Choroid plexus epithelial cell (primary cell): ENCODE measurements around the gene MAN2A2.
A peak's percentile ranks its signal among the peaks of the same experiment; 100 is the strongest.

ENCODE experiments used
- DNase-seq: peaks from one replicate; pipeline ENCODE4 v3.0.0-alpha.2; 2010; ENCODE audit warnings: low read depth
- H3K4me3 ChIP-seq: 2 replicates; pipeline ENCODE4 v1.5.1; 2011; ENCODE audit warnings: low read depth, mild to moderate bottlenecking, control low read depth, low read length, moderate library complexity
- TF ChIP-seq, protein P1 (sequence below): conservative IDR thresholded peaks from 2 replicates; pipeline ENCODE4 v1.5.1; 2011; ENCODE audit warnings: low read depth, mild to moderate bottlenecking, control low read depth, inconsistent platforms, low read length, moderate library complexity

MAN2A2 gene

DNA sequence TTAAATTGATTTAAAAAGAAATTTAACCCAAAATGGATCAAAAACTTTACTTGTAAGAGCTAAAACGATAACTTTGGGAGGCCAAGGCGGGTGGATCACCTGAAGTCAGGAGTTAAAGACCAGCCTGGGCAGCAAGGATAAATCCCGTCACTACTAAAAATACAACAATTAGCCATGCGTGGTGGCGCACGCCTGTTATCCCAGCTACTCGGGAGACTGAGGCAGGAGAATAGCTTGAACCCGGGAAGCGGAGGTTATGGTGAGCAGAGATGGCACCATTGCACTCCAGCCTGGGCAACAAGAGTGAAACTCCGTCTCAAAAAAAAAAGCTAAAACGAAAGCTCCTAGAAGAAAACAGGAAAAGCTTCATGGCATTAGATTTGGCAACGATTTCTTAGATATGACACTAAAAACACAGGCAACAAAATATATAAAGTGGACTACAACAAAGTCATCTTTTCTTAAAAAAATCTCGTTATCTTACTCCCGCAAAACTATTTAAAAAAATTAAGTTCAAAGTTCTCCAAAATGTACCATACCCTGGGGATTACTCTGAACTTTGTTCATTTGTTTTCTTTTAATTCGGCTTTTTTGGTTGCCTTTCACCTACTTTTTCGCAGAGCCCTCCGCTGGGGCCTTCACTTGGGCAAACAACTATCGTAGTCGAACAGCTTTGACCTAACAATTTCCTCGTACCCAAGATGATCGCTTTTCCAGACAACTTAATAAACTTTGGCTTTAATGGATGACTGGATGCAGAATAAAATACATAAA, 26.3 kb downstream of the MAN2A2 start:
- no peak for DNase-seq
- TF ChIP-seq, protein P1, sequence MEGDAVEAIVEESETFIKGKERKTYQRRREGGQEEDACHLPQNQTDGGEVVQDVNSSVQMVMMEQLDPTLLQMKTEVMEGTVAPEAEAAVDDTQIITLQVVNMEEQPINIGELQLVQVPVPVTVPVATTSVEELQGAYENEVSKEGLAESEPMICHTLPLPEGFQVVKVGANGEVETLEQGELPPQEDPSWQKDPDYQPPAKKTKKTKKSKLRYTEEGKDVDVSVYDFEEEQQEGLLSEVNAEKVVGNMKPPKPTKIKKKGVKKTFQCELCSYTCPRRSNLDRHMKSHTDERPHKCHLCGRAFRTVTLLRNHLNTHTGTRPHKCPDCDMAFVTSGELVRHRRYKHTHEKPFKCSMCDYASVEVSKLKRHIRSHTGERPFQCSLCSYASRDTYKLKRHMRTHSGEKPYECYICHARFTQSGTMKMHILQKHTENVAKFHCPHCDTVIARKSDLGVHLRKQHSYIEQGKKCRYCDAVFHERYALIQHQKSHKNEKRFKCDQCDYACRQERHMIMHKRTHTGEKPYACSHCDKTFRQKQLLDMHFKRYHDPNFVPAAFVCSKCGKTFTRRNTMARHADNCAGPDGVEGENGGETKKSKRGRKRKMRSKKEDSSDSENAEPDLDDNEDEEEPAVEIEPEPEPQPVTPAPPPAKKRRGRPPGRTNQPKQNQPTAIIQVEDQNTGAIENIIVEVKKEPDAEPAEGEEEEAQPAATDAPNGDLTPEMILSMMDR = no peak
- peak overlapping the region; percentile 62 for H3K4me3 ChIP-seq

DNA sequence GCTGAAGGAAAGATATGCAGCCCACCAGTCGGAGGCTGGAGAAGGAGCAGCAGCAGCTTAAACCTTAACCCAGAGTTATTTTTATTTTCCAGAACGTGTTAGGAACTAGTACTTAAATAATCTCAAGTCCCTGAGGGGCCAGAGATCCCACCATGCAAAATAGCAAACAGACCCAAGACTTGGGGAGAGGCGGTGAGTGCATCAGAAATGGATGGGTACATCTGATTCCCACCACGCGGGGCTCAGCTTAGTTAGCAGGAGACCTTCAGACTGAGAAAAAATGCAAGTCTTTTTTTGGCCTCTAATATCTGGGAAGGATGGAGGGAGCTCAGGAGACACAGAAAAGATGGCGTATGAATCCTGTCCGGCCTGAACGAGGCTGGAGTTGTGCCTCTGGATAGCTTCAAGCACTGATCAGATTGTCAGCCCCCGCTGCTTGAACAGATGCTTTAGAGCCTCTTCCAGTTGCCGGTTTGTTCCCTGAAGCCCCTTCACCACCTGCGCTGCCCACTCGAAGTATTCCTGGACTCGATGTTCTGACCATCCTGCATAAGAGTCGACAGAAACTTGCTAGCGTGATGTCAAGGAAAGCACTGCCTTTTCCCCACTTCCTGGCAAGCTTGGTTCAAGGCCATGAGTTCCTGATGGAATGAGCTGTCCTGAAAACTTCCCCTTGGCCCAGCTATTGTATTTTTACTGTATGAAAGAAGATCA, 27.9 kb downstream of the MAN2A2 start:
- H3K4me3 ChIP-seq = peak overlapping the region; percentile 62
- TF ChIP-seq, protein P1 = no peak
- DNase-seq = no peak

DNA sequence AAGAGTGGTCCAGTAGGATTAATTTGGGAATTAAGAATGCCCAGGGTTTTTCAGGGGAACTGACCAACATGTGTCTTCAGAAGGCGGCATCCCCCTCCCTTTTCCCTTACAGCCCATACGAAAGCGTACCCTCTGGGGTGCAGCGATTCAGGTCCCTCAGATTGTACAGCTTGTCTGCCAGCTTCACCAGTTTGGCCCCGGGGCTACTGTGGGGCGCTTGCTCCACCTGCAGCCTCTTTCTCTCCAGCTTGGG, 28.4 kb downstream of the MAN2A2 start:
- TF ChIP-seq, protein P1 = no peak
- no peak for DNase-seq
- H3K4me3 ChIP-seq = peak overlapping the region; percentile 82

DNA sequence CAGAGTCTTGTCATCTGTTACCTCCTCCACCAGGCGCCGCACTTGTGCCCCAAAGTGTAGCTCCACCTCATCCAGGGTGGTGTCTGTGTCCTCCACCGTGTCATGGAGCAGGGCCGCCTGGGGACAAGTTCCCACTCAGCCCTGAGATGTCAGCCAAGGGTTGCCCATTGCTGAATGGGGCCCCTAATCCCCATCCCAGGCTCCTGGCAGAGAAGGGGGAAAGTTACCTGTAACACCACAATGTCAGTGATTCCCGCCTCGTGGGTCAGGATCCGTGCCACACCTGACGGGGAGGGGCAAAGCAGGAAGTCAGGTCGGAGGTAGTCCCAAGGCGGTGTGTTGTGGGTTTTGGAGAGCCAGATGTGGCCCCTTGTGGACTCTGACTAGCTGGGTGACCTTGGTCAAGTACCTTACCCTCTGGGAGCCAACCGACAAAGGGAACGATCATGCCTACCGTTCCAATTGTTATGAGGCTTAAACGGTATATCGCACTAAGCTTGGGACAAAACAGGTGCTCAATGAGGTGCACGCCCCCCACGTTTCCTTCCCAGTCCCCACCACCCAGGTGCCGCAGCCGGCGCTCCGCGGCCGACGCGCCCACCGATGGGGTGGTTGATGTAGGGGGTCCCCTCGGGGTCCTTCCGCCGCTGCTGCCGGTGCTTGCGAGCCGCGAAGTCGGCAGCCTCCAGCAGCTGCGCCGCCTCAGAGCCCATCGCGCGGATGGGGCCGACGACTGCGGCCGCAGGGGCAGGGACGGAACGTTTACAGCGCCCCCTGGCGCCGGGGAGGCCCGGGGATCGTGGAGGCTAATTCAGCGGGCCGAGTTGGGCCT, 28.9 kb downstream of the MAN2A2 start, which contains the start of gene HDDC3:
TSS of gene HDDC3 (minus strand) at position 722 of the 832 bp plus-strand sequence. CDS start at position 713, 9 bp downstream.
- DNase-seq = peak; percentile 84
- peak within 1 kb of the TSS; percentile 82 for H3K4me3 ChIP-seq
- TF ChIP-seq, protein P1 = peak; percentile 81

DNA sequence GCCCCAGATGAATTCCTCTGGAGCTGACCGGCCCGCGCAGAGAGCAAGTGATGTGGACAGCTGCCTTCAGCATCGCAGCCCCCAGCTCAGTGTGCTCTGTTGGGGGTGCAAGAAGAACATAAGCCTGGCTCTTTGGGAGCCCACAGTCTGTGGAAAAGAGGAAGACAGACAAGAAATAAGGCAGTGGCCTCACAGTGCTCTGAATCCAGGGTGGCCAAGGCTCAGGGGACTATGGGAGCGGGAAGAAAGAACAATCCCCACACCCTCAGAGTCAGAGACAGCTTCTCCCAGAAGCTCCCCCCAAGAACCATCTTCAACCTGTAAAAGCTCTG, 29.5 kb downstream of the MAN2A2 start:
- TF ChIP-seq, protein P1 = no peak
- no peak for DNase-seq
- no peak overlapping the region for H3K4me3 ChIP-seq

DNA sequence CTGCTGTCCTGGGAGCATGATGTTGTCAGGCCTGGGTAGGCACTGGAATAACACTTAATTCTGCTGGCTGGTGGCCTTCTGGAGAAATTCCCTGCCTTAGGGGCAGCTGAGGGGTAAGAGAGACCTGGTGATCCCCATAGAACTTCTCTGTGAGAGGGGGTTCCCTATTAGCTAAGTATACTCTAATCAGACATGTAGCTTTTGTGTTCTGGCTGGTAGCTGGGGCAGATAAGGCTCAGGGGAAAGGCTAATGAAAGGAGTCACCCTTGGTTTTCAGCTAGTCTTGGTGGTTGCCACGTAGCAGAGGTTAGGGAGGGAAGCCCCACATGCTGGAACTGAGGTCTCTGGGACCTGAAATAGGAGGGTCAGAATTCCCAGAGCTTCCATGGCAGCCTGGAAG, 30.2 kb downstream of the MAN2A2 start:
- DNase-seq = no peak
- H3K4me3 ChIP-seq = no peak overlapping the region
- TF ChIP-seq, protein P1 = no peak
